H1 (cell line): ENCODE data around the gene C1QL1. TPM values are rescaled to one million over a fixed set of nuclear protein-coding genes. Genes with fewer than 3 reads are reported as not detected.
A peak's percentile ranks its signal among the peaks of the same experiment; 100 is the strongest.

Experiments
- CTCF ChIA-PET: fragments of 300-600 bp; sonication (Branson Sonifier 250); formaldehyde crosslinking; loops from one replicate; lab custom pipeline; 2021; ENCODE audit not compliant: partially characterized antibody; lab: Charles Lee
- POLR2A ChIA-PET: fragments of 300-600 bp; sonication (Branson Sonifier 250); formaldehyde crosslinking; loops from one replicate; lab custom pipeline; 2021; ENCODE audit warnings: inconsistent platforms; ENCODE audit not compliant: partially characterized antibody; lab: Charles Lee
- DNase-seq, 2 experiments: peaks; one replicate each; pipeline versions ENCODE4 v3.0.0 to v3.0.0-alpha.2; 2010 to 2022; ENCODE audit warnings: low spot score in 2 of 2, low read depth in 1 of 2, mixed read lengths in 1 of 2
- FAIRE-seq: peaks from 2 replicates; lab custom pipeline; 2011; peaks lifted over from hg19 to GRCh38; lab: Jason Lieb, UNC
- H2AFZ ChIP-seq: 2 replicates; pipeline ENCODE4 v1.8.1; 2012; ENCODE audit warnings: low read length, inconsistent platforms
- H2AK5ac ChIP-seq: 2 replicates; pipeline ENCODE4 v1.6.1; 2013; ENCODE audit warnings: low read depth, low read length
- H2BK120ac ChIP-seq: replicated peaks from 2 replicates; pipeline ENCODE3; 2013; ENCODE audit warnings: low read depth, low read length, inconsistent platforms
- H2BK12ac ChIP-seq: 2 replicates; pipeline ENCODE4 v1.6.1; 2013; ENCODE audit warnings: low read depth, low read length
- H2BK15ac ChIP-seq: 2 replicates; pipeline ENCODE4 v1.6.1; 2013; ENCODE audit warnings: low read length
- H2BK20ac ChIP-seq: 2 replicates; pipeline ENCODE4 v1.6.1; 2013; ENCODE audit warnings: low read length
- H2BK5ac ChIP-seq: 2 replicates; pipeline ENCODE4 v1.6.1; 2013; ENCODE audit warnings: low read depth, low read length
- H3K14ac ChIP-seq: 2 replicates; pipeline ENCODE4 v1.6.1; 2013; ENCODE audit warnings: inconsistent platforms; ENCODE audit not compliant: insufficient read length
- H3K18ac ChIP-seq: 2 replicates; pipeline ENCODE4 v1.6.1; 2013; ENCODE audit warnings: low read length; ENCODE audit errors: extremely low read depth
- H3K23ac ChIP-seq: 2 replicates; pipeline ENCODE4 v1.6.1; 2013; ENCODE audit warnings: inconsistent platforms; ENCODE audit not compliant: insufficient read length
- H3K23me2 ChIP-seq: 2 replicates; pipeline ENCODE4 v1.6.1; 2013; ENCODE audit warnings: low read depth, low read length
- H3K27ac ChIP-seq: 2 replicates; pipeline ENCODE4 v1.6.1; 2011; ENCODE audit warnings: low read depth, low read length, inconsistent platforms
- H3K27me3 ChIP-seq, 4 experiments: replicated peaks in 1 of 4; 1 replicate in 1 of 4; 2 replicates in 3 of 4; pipeline versions ENCODE4 v1.6.1 to v1.8.1; 2011 to 2013; ENCODE audit warnings: low read length in 3 of 4, mild to moderate bottlenecking in 3 of 4, inconsistent platforms in 2 of 4, mixed read lengths in 2 of 4, moderate library complexity in 1 of 4; ENCODE audit not compliant: control insufficient read depth in 3 of 4, insufficient read depth in 3 of 4; ENCODE audit errors: extremely low read depth in 1 of 4
- H3K36me3 ChIP-seq, 4 experiments: 2 replicates each; pipeline versions ENCODE4 v1.6.1 to v1.8.1; 2011 to 2013; ENCODE audit warnings: mild to moderate bottlenecking in 4 of 4, low read length in 3 of 4, moderate library complexity in 2 of 4, control low read depth in 1 of 4, inconsistent platforms in 1 of 4; ENCODE audit not compliant: insufficient read depth in 4 of 4, control insufficient read depth in 2 of 4
- H3K4ac ChIP-seq: replicated peaks from 2 replicates; pipeline ENCODE3; 2013; ENCODE audit warnings: low read length, low read depth, mixed read lengths, inconsistent platforms; ENCODE audit not compliant: insufficient read length
- H3K4me1 ChIP-seq, 4 experiments: replicated peaks in 1 of 4; 1 replicate in 1 of 4; 2 replicates in 3 of 4; pipeline versions ENCODE4 v1.6.1 to v1.8.1; 2011 to 2013; ENCODE audit warnings: low read length in 3 of 4, inconsistent platforms in 2 of 4, mixed read lengths in 1 of 4; ENCODE audit not compliant: insufficient read depth in 4 of 4, control insufficient read depth in 3 of 4
- H3K4me2 ChIP-seq, 2 experiments: 2 replicates each; pipeline versions ENCODE4 v1.6.1 to v1.8.1; 2011 to 2013; ENCODE audit warnings: low read depth in 2 of 2, low read length in 2 of 2, control low read depth in 1 of 2, inconsistent platforms in 1 of 2, mild to moderate bottlenecking in 1 of 2; ENCODE audit not compliant: insufficient read depth in 1 of 2
- H3K4me3 ChIP-seq, 4 experiments: fragments of 200-600, 300-600 bp in 1 of 4; sonication (generic), shearing (Covaris generic), sonication (Bioruptor Twin) in 1 of 4; 2 replicates each; pipeline versions ENCODE4 v1.5.1 to v1.8.1; 2011 to 2016; ENCODE audit warnings: low read length in 4 of 4, low read depth in 3 of 4, control low read depth in 2 of 4, inconsistent platforms in 2 of 4, mild to moderate bottlenecking in 2 of 4, mixed read lengths in 1 of 4, moderate library complexity in 1 of 4; ENCODE audit not compliant: insufficient read depth in 2 of 4; ENCODE audit errors: extremely low read depth in 1 of 4
- H3K56ac ChIP-seq: replicated peaks from 2 replicates; pipeline ENCODE3; 2013; ENCODE audit warnings: low read depth, mild to moderate bottlenecking, mixed read lengths, low read length, inconsistent platforms; ENCODE audit not compliant: insufficient read length
- H3K79me1 ChIP-seq: 2 replicates; pipeline ENCODE4 v1.6.1; 2013; ENCODE audit warnings: low read depth, low read length, control low read depth
- H3K79me2 ChIP-seq, 2 experiments: 2 replicates each; pipeline versions ENCODE4 v1.6.1 to v1.8.1; 2012 to 2013; ENCODE audit warnings: low read length in 2 of 2, mild to moderate bottlenecking in 2 of 2, inconsistent platforms in 1 of 2; ENCODE audit not compliant: insufficient read depth in 2 of 2, control insufficient read depth in 1 of 2
- H3K9ac ChIP-seq, 4 experiments: replicated peaks in 1 of 4; 1 replicate in 1 of 4; 2 replicates in 3 of 4; pipeline versions ENCODE4 v1.6.1 to v1.8.1; 2011 to 2013; ENCODE audit warnings: low read depth in 3 of 4, low read length in 3 of 4, control low read depth in 2 of 4, mild to moderate bottlenecking in 2 of 4, moderate library complexity in 2 of 4, inconsistent platforms in 1 of 4; ENCODE audit errors: extremely low read depth in 1 of 4
- H3K9me3 ChIP-seq, 2 experiments: 2 replicates each; pipeline versions ENCODE4 v1.6.1 to v1.8.1; 2012 to 2013; ENCODE audit warnings: mild to moderate bottlenecking in 2 of 2, moderate library complexity in 2 of 2, control low read depth in 1 of 2, inconsistent platforms in 1 of 2, low read depth in 1 of 2, low read length in 1 of 2, mixed read lengths in 1 of 2; ENCODE audit not compliant: insufficient read depth in 2 of 2
- H4K20me1 ChIP-seq, 2 experiments: replicated peaks in 1 of 2; 2 replicates each; pipeline versions ENCODE3 to v1.8.1; 2011 to 2013; ENCODE audit warnings: inconsistent platforms in 2 of 2, low read length in 2 of 2, mild to moderate bottlenecking in 1 of 2; ENCODE audit not compliant: insufficient read depth in 2 of 2, control insufficient read depth in 1 of 2
- H4K5ac ChIP-seq: 2 replicates; pipeline ENCODE4 v1.6.1; 2013; ENCODE audit warnings: low read length, low read depth, mixed read lengths, inconsistent platforms; ENCODE audit not compliant: insufficient read length
- H4K8ac ChIP-seq: 2 replicates; pipeline ENCODE4 v1.8.0; 2013; ENCODE audit warnings: mild to moderate bottlenecking, moderate library complexity, low read length, inconsistent platforms; ENCODE audit not compliant: insufficient read depth; ENCODE audit errors: extremely low read depth
- H4K91ac ChIP-seq: replicated peaks from 2 replicates; pipeline ENCODE3; 2013; ENCODE audit warnings: low read length, mixed read lengths, inconsistent platforms; ENCODE audit not compliant: insufficient read length
- CTBP2 ChIP-seq: IDR thresholded peaks from 2 replicates; pipeline ENCODE4 v1.7.0; 2011; ENCODE audit warnings: borderline replicate concordance, mild to moderate bottlenecking, moderate library complexity, mixed read lengths, low read length; ENCODE audit not compliant: insufficient read depth, insufficient read length
- EZH2 ChIP-seq: fragments of 200-600 bp; sonication (generic); IDR thresholded peaks from 2 replicates; pipeline ENCODE4 v1.7.1; 2012; ENCODE audit warnings: low read depth, mild to moderate bottlenecking, moderate library complexity, low read length, inconsistent platforms; ENCODE audit not compliant: severe bottlenecking
- KDM4A ChIP-seq: IDR thresholded peaks from one replicate; pipeline ENCODE4 v1.7.1; 2012; ENCODE audit warnings: low read depth, mild to moderate bottlenecking, moderate library complexity, low read length, inconsistent platforms; ENCODE audit not compliant: severe bottlenecking
- RXRA ChIP-seq: IDR thresholded peaks from 2 replicates; pipeline ENCODE4 v1.6.1; 2011; ENCODE audit warnings: low read depth, mild to moderate bottlenecking, low read length, moderate library complexity; ENCODE audit not compliant: insufficient read depth
- SP1 ChIP-seq: IDR thresholded peaks from 2 replicates; pipeline ENCODE4 v1.6.1; 2011; ENCODE audit warnings: low read depth, low read length
- SUZ12 ChIP-seq: fragments of 200-600 bp; sonication (generic); IDR thresholded peaks from 2 replicates; pipeline ENCODE4 v1.6.1; 2012; ENCODE audit warnings: mild to moderate bottlenecking, inconsistent platforms, low read length, moderate library complexity, mixed read lengths
- WGBS, 2 experiments: shearing (Covaris generic) in 1 of 2; methylation state at CpG; one replicate each; pipeline versions ENCODE4 v1.1.6 to v1.1.7; 2013 to 2015; ENCODE audit warnings: low lambda C conversion rate in 2 of 2, mixed read lengths in 2 of 2, inconsistent platforms in 1 of 2, low coverage in 1 of 2, missing lambda C conversion rate in 1 of 2; ENCODE audit not compliant: insufficient replicate concordance in 2 of 2, insufficient coverage in 1 of 2, insufficient read length in 1 of 2; ENCODE audit errors: extremely low coverage in 1 of 2, missing lambda C conversion rate in 1 of 2; 5-methylcytosine and 5-hydroxymethylcytosine counted together
- polyA plus RNA-seq, 7 experiments: library from polyadenylated mRNA; depleted of rRNA in 3 of 7; stranded (reverse) in 5 of 7; unstranded in 2 of 7; fragments of >200 nt in 5 of 7; fragments of 200-250 nt in 2 of 7; gene quantifications; 1 replicate in 5 of 7; 2 replicates in 1 of 7; 4 replicates in 1 of 7; pipeline versions ENCODE4 v1.2.1 to v1.2.3, GENCODE V29; 2011 to 2013; ENCODE audit warnings: missing spikeins in 2 of 7, mixed read lengths in 2 of 7
- total RNA-seq: library from RNA; stranded (reverse); fragmentation: NEBNext Ultra II Directional; extraction: Animal tissue kit (Norgen Biotek cat#: 25700); gene quantifications from 2 replicates; pipeline ENCODE4 v1.2.1, GENCODE V29; 2021
- TF ChIP-seq, protein P1 (sequence below): IDR thresholded peaks from 2 replicates; pipeline ENCODE4 v1.6.1; 2012; ENCODE audit warnings: inconsistent platforms
- TF ChIP-seq, protein P2 (sequence below): IDR thresholded peaks from 2 replicates; pipeline ENCODE4 v1.6.1; 2011; ENCODE audit warnings: low read length, improper control_type of control experiment

C1QL1 gene
- total and polyA plus RNA-seq, 2 of the 8 experiments (the other 6 are each of a cell fraction or from before 2014, with no cell fraction given), result 7.6 to 10.5 TPM

DNA sequence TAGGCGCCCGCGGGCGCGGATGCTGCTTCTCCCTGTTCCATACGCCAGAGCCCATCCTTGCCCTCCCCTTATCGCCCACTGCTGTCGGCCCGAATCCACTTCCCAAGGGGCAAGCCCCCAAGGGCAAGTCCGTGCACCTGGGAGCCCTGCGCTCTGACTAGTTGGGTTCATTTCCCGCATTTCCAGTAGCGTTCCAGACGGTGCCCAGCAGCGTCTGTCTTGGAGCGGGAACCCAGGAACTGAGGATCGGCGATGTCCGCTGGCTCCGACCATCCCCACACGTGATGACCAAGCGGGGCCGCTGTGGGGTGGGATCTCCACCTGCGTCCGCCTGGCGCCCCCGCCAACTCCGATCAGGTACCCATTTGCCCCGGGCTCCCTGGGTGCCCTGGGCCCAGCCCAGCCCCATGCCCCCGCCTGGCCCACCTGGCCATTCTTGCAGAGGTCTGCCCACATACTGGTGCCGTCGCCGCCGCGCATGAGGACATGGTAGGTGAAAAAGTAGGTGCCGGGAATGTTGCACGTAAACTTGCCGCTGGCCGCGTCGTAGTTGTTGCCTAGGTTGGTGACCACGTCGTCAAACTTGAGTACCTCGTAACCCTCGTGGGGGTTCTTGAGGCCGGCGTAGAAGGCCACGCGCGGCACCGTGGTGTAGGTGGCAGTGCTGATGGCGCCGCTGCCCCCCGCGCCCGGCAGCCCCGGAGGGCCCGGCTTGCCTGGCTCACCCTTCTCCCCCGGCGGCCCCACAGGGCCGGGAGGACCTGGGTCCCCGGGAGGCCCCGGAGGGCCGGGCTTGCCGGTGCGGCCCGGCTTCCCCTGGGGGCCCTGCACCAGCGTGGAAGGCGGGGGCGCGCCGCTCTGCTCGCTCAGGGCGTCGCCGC lies 837 bp downstream of the C1QL1 start:
- Histone ChIP-seq H3K9me3 (no peaks in the 10 kb centered on the region), H3K9ac (no peak overlapping the region), H4K91ac (peak overlapping the region; percentile 44), H3K79me2 (no peaks in the 10 kb centered on the region), H2AK5ac (no peak overlapping the region), H4K8ac (peak overlapping the region; percentile 21; the same call in 1 of the 2 replicates), H2BK120ac (no peak overlapping the region), H3K14ac (no peak overlapping the region), H3K27ac (no peak overlapping the region), H2BK12ac (0 out of 2 replicates have a peak overlapping the region, but pooled peaks have one; percentile 39), H2BK5ac (no peak overlapping the region; the same call in 1 of the 2 replicates), H4K20me1 (peaks cover 1 to 3% of the 10 kb centered on the region in 2 experiments), H3K56ac (no peak overlapping the region), H3K36me3 (no peaks in the 10 kb centered on the region), H3K4me1 (peaks cover 3 to 31% (median 16%) of the 10 kb centered on the region in 4 experiments), H3K18ac (no peak overlapping the region), H3K23ac (no peak overlapping the region), H3K23me2 (peaks cover 30% of the 10 kb centered on the region; the same call in 1 of the 2 replicates), H3K4ac (peak overlapping the region; percentile 76), H2BK15ac (no peak overlapping the region), H4K5ac (no peak overlapping the region), H3K4me3 (peak overlapping the region; percentile 16 to 55 (median 36)), H2AFZ (no peak overlapping the region; the same call in 1 of the 2 replicates), H3K27me3 (peaks cover 28 to 59% (median 53%) of the 10 kb centered on the region in 4 experiments), H2BK20ac (peak overlapping the region; percentile 18; the same call in 1 of the 2 replicates), H3K4me2 (peak overlapping the region; percentile 71 to 91), H3K79me1 (no peaks in the 10 kb centered on the region)
- CTCF ChIA-PET, result interaction anchor here (0.8 to 14.5 kb wide), 8 partner anchors 24 to 133 kb away, joined by 3 to 182 read pairs (median 4); no protein-coding TSS in a partner anchor
- TF ChIP-seq, protein P1, sequence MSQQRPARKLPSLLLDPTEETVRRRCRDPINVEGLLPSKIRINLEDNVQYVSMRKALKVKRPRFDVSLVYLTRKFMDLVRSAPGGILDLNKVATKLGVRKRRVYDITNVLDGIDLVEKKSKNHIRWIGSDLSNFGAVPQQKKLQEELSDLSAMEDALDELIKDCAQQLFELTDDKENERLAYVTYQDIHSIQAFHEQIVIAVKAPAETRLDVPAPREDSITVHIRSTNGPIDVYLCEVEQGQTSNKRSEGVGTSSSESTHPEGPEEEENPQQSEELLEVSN, result peak; percentile 68
- TF ChIP-seq SP1 (no peak), KDM4A (peak; percentile 46), RXRA (no peak), SUZ12 (peak; percentile 96), EZH2 (peak; percentile 94), CTBP2 (peak; percentile 19)
- TF ChIP-seq, protein P2, sequence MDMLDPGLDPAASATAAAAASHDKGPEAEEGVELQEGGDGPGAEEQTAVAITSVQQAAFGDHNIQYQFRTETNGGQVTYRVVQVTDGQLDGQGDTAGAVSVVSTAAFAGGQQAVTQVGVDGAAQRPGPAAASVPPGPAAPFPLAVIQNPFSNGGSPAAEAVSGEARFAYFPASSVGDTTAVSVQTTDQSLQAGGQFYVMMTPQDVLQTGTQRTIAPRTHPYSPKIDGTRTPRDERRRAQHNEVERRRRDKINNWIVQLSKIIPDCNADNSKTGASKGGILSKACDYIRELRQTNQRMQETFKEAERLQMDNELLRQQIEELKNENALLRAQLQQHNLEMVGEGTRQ, result no peak
- POLR2A ChIA-PET, result interaction anchor here (0.8 to 2.6 kb wide), 4 partner anchors 10 to 64 kb away, joined by 3 to 9 read pairs (median 6); a partner anchor contains a TSS
- FAIRE-seq (no peak), DNase-seq (peak in 1 of 2 experiments; percentile 75)
- 8% methylated on average over 61 of the region's 76 CpGs; no CpG with 5 or more reads in 1 of the 2 experiments for WGBS, 2 experiments
